PC-9 (cell line): Measurements from ENCODE around the gene TGFB3. TPM values are rescaled to one million over a fixed set of nuclear protein-coding genes. Genes with fewer than 3 reads are reported as not detected.

ENCODE experiments used
- BruUV-seq: library from RNA; stranded (reverse); fragments of 400-500 nt; replicated peaks from 2 replicates; lab custom pipeline; 2021; lab: Mats Ljungman, UMichigan
- CTCF ChIA-PET: fragments of 300-600 bp; sonication (Branson Sonifier 250); formaldehyde crosslinking; loops from one replicate; lab custom pipeline; 2022; ENCODE audit warnings: antibody characterized with exemption; lab: Charles Lee
- POLR2A ChIA-PET: fragments of 300-600 bp; sonication (Branson Sonifier 250); formaldehyde crosslinking; loops from one replicate; lab custom pipeline; 2022; ENCODE audit warnings: antibody characterized with exemption; ENCODE audit not compliant: unreplicated experiment; lab: Charles Lee
- DNase-seq, 2 experiments: peaks; one replicate each; pipeline versions ENCODE4 v3.0.0 to v3.0.0-alpha.2; 2015 to 2022; ENCODE audit warnings: mixed read lengths in 1 of 2
- H2AFZ ChIP-seq: fragments of 200-600 bp; sonication (generic); 2 replicates; pipeline ENCODE4 v1.8.1; 2017; ENCODE audit warnings: antibody characterized with exemption
- H3F3A ChIP-seq: fragments of 200-600 bp; sonication (generic); 2 replicates; pipeline ENCODE4 v1.8.1; 2017; ENCODE audit warnings: antibody characterized with exemption, mild to moderate bottlenecking, low read depth; ENCODE audit not compliant: insufficient read depth
- H3K27ac ChIP-seq: fragments of 200-600 bp; sonication (generic); 2 replicates; pipeline ENCODE4 v1.6.1; 2016; ENCODE audit warnings: mixed run types
- H3K27me3 ChIP-seq: fragments of 200-600 bp; sonication (generic); 2 replicates; pipeline ENCODE4 v1.6.1; 2016; ENCODE audit warnings: low read depth, mixed run types; ENCODE audit not compliant: insufficient read depth
- H3K36me3 ChIP-seq: fragments of 200-600 bp; sonication (generic); 2 replicates; pipeline ENCODE4 v1.6.1; 2016; ENCODE audit warnings: low read depth, mixed run types
- H3K4me1 ChIP-seq: fragments of 200-600 bp; sonication (generic); replicated peaks from 2 replicates; pipeline ENCODE4 v1.6.1; 2016; ENCODE audit warnings: mixed run types; ENCODE audit not compliant: insufficient read depth
- H3K4me2 ChIP-seq: fragments of 200-600 bp; sonication (generic); 2 replicates; pipeline ENCODE4 v1.6.1; 2017; ENCODE audit warnings: mixed run types
- H3K4me3 ChIP-seq: fragments of 200-600 bp; sonication (generic); 2 replicates; pipeline ENCODE4 v1.6.1; 2016; ENCODE audit warnings: mixed run types
- H3K79me2 ChIP-seq: fragments of 200-600 bp; sonication (generic); 2 replicates; pipeline ENCODE4 v1.6.1; 2017; ENCODE audit warnings: low read depth, mixed run types
- H3K9me2 ChIP-seq: fragments of 200-600 bp; sonication (generic); 2 replicates; pipeline ENCODE4 v1.8.1; 2017; ENCODE audit warnings: mild to moderate bottlenecking; ENCODE audit not compliant: insufficient read depth
- H3K9me3 ChIP-seq: fragments of 200-600 bp; sonication (generic); 2 replicates; pipeline ENCODE4 v1.8.1; 2016; ENCODE audit warnings: low read depth; ENCODE audit not compliant: insufficient read depth
- H4K20me1 ChIP-seq: fragments of 200-600 bp; sonication (generic); 2 replicates; pipeline ENCODE4 v1.8.1; 2017; ENCODE audit not compliant: insufficient read depth
- CTCF ChIP-seq: fragments of 200-600 bp; sonication (generic); conservative IDR thresholded peaks from 2 replicates; pipeline ENCODE4 v1.6.1; 2017; ENCODE audit warnings: mixed run types, antibody characterized with exemption, mild to moderate bottlenecking, moderate library complexity
- EZH2 ChIP-seq: fragments of 200-600 bp; sonication (generic); IDR thresholded peaks from 2 replicates; pipeline ENCODE4 v1.8.0; 2017; ENCODE audit warnings: antibody characterized with exemption, low read depth
- intact Hi-C: fragments of 100-400 bp; cut with micrococcal nuclease; formaldehyde crosslinking; loops from one replicate; pipeline ENCODE4 v1.10.0; 2022; ENCODE audit not compliant: unreplicated experiment
- total RNA-seq: library from RNA; stranded (reverse); gene quantifications from 2 replicates; pipeline ENCODE4 v1.2.3, GENCODE V29; 2021

Gene TGFB3
- total RNA-seq, 1 experiment from 2014 or later: 2.8 TPM

- H3F3A ChIP-seq: 0 out of 2 replicates have a peak, but pooled peaks cover 4% of the 10 kb centered on the region
- no peak for DNase-seq
- no peaks in the 10 kb centered on the region for H4K20me1 ChIP-seq
- H3K4me3 ChIP-seq: no peak overlapping the region
- no peaks in the 10 kb centered on the region for H3K27me3 ChIP-seq
- no peak overlapping the region for H3K4me2 ChIP-seq
- no peaks in the 10 kb centered on the region for H3K79me2 ChIP-seq
- intact Hi-C loops: loop anchor here (5.0 kb wide), 1 partner anchor 478 kb away; no protein-coding TSS in a partner anchor
- no peaks in the 10 kb centered on the region for H3K9me3 ChIP-seq
- TF ChIP-seq EZH2: no peak
- no peak for TF ChIP-seq CTCF
- no peak overlapping the region for H3K27ac ChIP-seq
- H3K9me2 ChIP-seq: no peaks in the 10 kb centered on the region
- ChIA-PET POLR2A (no interaction called here), CTCF (no interaction called here)
- no peaks in the 10 kb centered on the region for H3K36me3 ChIP-seq
- H2AFZ ChIP-seq: no peak overlapping the region
- no peaks in the 10 kb centered on the region for H3K4me1 ChIP-seq
- BruUV-seq: no TSS peak
These were observed 72.2 kb downstream of the TGFB3 start for GRCh38 chr14:75909630-75910029.

Other genes with a start within 250 kb of the TGFB3 start
- gene IFT43, start 3.8 kb upstream of the TGFB3 start, total RNA-seq: 98.8 and 112 TPM in 2 replicates
- gene GPATCH2L, start 169.9 kb upstream of the TGFB3 start, total RNA-seq: 124 and 142 TPM in 2 replicates